ENCODE results near the gene GPC3. TPM values are rescaled to one million over a fixed set of nuclear protein-coding genes. Genes with fewer than 3 reads are reported as not detected.

GPC3 gene
- total RNA-seq, 1 experiment from 2014 or later = 0.98 TPM

- TF ChIP-seq, protein P1, sequence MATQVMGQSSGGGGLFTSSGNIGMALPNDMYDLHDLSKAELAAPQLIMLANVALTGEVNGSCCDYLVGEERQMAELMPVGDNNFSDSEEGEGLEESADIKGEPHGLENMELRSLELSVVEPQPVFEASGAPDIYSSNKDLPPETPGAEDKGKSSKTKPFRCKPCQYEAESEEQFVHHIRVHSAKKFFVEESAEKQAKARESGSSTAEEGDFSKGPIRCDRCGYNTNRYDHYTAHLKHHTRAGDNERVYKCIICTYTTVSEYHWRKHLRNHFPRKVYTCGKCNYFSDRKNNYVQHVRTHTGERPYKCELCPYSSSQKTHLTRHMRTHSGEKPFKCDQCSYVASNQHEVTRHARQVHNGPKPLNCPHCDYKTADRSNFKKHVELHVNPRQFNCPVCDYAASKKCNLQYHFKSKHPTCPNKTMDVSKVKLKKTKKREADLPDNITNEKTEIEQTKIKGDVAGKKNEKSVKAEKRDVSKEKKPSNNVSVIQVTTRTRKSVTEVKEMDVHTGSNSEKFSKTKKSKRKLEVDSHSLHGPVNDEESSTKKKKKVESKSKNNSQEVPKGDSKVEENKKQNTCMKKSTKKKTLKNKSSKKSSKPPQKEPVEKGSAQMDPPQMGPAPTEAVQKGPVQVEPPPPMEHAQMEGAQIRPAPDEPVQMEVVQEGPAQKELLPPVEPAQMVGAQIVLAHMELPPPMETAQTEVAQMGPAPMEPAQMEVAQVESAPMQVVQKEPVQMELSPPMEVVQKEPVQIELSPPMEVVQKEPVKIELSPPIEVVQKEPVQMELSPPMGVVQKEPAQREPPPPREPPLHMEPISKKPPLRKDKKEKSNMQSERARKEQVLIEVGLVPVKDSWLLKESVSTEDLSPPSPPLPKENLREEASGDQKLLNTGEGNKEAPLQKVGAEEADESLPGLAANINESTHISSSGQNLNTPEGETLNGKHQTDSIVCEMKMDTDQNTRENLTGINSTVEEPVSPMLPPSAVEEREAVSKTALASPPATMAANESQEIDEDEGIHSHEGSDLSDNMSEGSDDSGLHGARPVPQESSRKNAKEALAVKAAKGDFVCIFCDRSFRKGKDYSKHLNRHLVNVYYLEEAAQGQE (IDR thresholded peaks at IDR 0.05; ENCODE audit: low read depth) = no peak
- TF ChIP-seq POLR2AphosphoS5 (IDR thresholded peaks at IDR 0.05; ENCODE audit: low read depth, low read length) (no peak), FOSL1 (IDR thresholded peaks at IDR 0.05; ENCODE audit: low read depth) (no peak), TCF7L2 (IDR thresholded peaks at IDR 0.05; ENCODE audit: borderline replicate concordance, extremely low read depth, insufficient read depth, insufficient read length) (no peak), SIN3A (IDR thresholded peaks at IDR 0.05; ENCODE audit: low read depth) (no peak)
These were observed 171.4 kb downstream of the GPC3 start (continued) for GRCh38 chrX:133813971-133814370.

DNA sequence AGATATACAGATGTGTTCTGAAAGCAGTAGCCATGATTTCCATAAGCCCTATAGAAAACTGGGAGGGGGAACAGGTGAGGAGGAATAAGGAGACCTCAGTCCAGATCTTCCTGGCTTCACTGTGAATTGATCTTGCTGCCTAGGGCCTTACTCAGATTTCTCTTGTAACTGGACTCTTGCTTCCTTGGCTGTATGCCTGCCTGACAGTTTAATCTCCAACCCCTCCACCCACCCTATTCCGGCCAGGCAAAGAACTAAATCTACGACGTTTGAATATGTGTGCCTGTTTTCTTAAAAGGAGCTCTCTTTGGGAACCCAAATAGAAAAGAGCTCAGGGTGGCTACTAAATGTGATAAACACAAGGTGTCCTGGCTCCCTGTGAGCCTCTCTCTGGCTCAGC, 173.0 kb downstream of the GPC3 start:
- H3K9me3 ChIP-seq (ENCODE audit: control insufficient read depth in 1 of 2, insufficient read depth in 1 of 2, low read depth in 1 of 2, low read length in 2 of 2) = no peaks in the 10 kb centered on the region
- ChIA-PET RAD21 (ENCODE audit: low non-redundant PET in 1 of 2, low total read pairs in 2 of 2, uncharacterized antibody in 2 of 2, unreplicated experiment in 2 of 2) (no interaction called here), CTCF (no interaction called here), POLR2A (no interaction called here)
- TF ChIP-seq POLR2A (IDR thresholded peaks at IDR 0.05; ENCODE audit: borderline replicate concordance, extremely low read depth, insufficient read depth, insufficient read length) = no peak
- TF ChIP-seq YY1 (IDR thresholded peaks at IDR 0.05; ENCODE audit: extremely low read depth, insufficient replicate concordance, low read depth, low read length) = no peak
- TF ChIP-seq RAD21 (IDR thresholded peaks at IDR 0.05; ENCODE audit: low read depth) = no peak
- TF ChIP-seq SRF (IDR thresholded peaks at IDR 0.05; ENCODE audit: low read depth) = no peak
- no peak for TF ChIP-seq TCF7L2 (IDR thresholded peaks at IDR 0.05; ENCODE audit: borderline replicate concordance, extremely low read depth, insufficient read depth, insufficient read length)
- TF ChIP-seq, protein P2, sequence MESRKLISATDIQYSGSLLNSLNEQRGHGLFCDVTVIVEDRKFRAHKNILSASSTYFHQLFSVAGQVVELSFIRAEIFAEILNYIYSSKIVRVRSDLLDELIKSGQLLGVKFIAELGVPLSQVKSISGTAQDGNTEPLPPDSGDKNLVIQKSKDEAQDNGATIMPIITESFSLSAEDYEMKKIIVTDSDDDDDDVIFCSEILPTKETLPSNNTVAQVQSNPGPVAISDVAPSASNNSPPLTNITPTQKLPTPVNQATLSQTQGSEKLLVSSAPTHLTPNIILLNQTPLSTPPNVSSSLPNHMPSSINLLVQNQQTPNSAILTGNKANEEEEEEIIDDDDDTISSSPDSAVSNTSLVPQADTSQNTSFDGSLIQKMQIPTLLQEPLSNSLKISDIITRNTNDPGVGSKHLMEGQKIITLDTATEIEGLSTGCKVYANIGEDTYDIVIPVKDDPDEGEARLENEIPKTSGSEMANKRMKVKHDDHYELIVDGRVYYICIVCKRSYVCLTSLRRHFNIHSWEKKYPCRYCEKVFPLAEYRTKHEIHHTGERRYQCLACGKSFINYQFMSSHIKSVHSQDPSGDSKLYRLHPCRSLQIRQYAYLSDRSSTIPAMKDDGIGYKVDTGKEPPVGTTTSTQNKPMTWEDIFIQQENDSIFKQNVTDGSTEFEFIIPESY (IDR thresholded peaks at IDR 0.05; ENCODE audit: extremely low read depth, insufficient replicate concordance, low read length) = no peak
- no peak for TF ChIP-seq POLR2AphosphoS5 (IDR thresholded peaks at IDR 0.05; ENCODE audit: low read depth, low read length)
- no peak for TF ChIP-seq ELF1 (IDR thresholded peaks at IDR 0.05; ENCODE audit: borderline replicate concordance, low read depth)
- H3K27me3 ChIP-seq (ENCODE audit: insufficient read depth, low read length) = no peaks in the 10 kb centered on the region
- no peak overlapping the region for H3K9ac ChIP-seq (ENCODE audit: low read length)
- H3K36me3 ChIP-seq (ENCODE audit: control insufficient read depth in 1 of 2, insufficient read depth in 2 of 2, low read length in 2 of 2) = no peaks in the 10 kb centered on the region
- no peak overlapping the region for H3K27ac ChIP-seq (ENCODE audit: low read depth, low read length)
- no peaks in the 10 kb centered on the region for H3K9me2 ChIP-seq (ENCODE audit: insufficient read depth)
- ATAC-seq = no peak
- H4K20me1 ChIP-seq (ENCODE audit: insufficient read depth) = no peaks in the 10 kb centered on the region
- DNase-seq (ENCODE audit: low read depth, low spot score) = no peak
- BruUV-seq (replicated peaks) = no TSS peak
- no peak overlapping the region for H2AFZ ChIP-seq (ENCODE audit: low read depth, low read length, poor library complexity, severe bottlenecking)
- H3K79me2 ChIP-seq (ENCODE audit: insufficient read depth, low read length) = no peaks in the 10 kb centered on the region
- intact Hi-C loops (cut with micrococcal nuclease) = no loop called here
- no peaks in the 10 kb centered on the region for H3K4me1 ChIP-seq (ENCODE audit: control insufficient read depth in 1 of 2, insufficient read depth in 2 of 2, low read length in 2 of 2)
- no peak overlapping the region for H3K4me3 ChIP-seq (replicated peaks in 1 of 2; ENCODE audit: low read depth in 1 of 2, low read length in 2 of 2)
- H3K4me2 ChIP-seq (ENCODE audit: low read length) = no peak overlapping the region
